Choroid plexus epithelial cell (primary cell): ENCODE results near the gene HPX.

Source experiments
- DNase-seq: peaks from one replicate; pipeline ENCODE4 v3.0.0-alpha.2; 2010; ENCODE audit warnings: low read depth
- H3K4me3 ChIP-seq: 2 replicates; pipeline ENCODE4 v1.5.1; 2011; ENCODE audit warnings: low read depth, mild to moderate bottlenecking, control low read depth, low read length, moderate library complexity
- TF ChIP-seq, protein P1 (sequence below): conservative IDR thresholded peaks from 2 replicates; pipeline ENCODE4 v1.5.1; 2011; ENCODE audit warnings: low read depth, mild to moderate bottlenecking, control low read depth, inconsistent platforms, low read length, moderate library complexity

HPX gene

DNA sequence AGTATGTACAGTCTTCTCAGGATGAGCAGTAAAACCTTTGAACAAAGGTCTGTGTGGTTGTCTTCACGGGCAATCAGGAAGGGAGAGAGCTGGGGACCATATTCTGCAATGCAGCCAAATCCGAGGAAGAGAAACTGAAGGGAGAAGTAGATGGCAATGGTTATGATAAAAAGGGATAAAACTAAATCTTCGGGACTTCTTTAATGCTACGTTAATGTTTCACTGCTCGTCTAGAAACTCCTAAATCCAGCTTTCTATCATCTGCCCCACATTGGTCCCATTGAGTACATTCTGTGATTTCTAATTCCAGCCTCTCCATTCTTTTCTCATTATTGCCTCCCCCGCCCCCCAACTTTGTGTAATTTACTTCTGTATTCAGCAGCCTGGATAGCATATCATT is 42.2 kb upstream of the HPX start:
- TF ChIP-seq, protein P1, sequence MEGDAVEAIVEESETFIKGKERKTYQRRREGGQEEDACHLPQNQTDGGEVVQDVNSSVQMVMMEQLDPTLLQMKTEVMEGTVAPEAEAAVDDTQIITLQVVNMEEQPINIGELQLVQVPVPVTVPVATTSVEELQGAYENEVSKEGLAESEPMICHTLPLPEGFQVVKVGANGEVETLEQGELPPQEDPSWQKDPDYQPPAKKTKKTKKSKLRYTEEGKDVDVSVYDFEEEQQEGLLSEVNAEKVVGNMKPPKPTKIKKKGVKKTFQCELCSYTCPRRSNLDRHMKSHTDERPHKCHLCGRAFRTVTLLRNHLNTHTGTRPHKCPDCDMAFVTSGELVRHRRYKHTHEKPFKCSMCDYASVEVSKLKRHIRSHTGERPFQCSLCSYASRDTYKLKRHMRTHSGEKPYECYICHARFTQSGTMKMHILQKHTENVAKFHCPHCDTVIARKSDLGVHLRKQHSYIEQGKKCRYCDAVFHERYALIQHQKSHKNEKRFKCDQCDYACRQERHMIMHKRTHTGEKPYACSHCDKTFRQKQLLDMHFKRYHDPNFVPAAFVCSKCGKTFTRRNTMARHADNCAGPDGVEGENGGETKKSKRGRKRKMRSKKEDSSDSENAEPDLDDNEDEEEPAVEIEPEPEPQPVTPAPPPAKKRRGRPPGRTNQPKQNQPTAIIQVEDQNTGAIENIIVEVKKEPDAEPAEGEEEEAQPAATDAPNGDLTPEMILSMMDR: no peak
- no peak overlapping the region for H3K4me3 ChIP-seq
- DNase-seq: no peak

DNA sequence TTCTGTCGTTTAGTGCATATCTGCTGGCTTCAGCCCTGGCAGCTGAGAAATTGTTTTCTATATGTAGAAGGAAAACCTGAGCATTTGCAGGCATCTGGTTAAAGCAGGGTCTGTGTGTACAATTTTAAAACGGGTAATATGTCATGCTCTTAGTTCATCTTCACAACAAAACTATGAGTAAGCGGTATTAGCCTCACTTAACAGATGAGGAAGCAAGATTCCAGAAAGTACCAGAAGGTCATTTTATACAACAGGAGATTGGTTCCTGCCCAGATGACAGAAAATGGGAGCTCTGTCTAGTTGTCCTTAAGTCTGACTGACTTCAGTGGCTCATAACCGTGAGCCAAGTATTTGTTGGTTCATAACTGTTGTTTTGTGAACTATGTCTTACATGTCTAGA is 41.7 kb upstream of the HPX start:
- TF ChIP-seq, protein P1: no peak
- DNase-seq: no peak
- peak overlapping the region; percentile 75 for H3K4me3 ChIP-seq

DNA sequence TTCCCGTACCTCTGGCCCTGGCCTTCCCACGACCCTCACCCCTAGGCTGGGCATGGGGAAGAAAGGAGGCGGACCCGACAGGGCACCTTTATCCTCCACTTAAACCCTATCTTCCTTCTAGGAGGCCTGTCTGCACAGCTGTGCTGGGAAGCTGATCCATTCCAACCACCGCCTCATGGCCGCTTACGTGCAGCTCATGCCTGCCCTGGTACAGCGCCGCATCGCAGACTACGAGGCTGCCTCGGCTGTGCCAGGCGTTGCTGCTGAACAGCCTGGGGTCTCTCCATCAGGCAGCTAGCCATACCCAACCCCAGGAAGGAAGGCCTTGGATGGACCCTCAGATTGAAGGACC is 41.1 kb upstream of the HPX start:
- peak; percentile 33 for DNase-seq
- TF ChIP-seq, protein P1: no peak
- peak overlapping the region; percentile 75 for H3K4me3 ChIP-seq

DNA sequence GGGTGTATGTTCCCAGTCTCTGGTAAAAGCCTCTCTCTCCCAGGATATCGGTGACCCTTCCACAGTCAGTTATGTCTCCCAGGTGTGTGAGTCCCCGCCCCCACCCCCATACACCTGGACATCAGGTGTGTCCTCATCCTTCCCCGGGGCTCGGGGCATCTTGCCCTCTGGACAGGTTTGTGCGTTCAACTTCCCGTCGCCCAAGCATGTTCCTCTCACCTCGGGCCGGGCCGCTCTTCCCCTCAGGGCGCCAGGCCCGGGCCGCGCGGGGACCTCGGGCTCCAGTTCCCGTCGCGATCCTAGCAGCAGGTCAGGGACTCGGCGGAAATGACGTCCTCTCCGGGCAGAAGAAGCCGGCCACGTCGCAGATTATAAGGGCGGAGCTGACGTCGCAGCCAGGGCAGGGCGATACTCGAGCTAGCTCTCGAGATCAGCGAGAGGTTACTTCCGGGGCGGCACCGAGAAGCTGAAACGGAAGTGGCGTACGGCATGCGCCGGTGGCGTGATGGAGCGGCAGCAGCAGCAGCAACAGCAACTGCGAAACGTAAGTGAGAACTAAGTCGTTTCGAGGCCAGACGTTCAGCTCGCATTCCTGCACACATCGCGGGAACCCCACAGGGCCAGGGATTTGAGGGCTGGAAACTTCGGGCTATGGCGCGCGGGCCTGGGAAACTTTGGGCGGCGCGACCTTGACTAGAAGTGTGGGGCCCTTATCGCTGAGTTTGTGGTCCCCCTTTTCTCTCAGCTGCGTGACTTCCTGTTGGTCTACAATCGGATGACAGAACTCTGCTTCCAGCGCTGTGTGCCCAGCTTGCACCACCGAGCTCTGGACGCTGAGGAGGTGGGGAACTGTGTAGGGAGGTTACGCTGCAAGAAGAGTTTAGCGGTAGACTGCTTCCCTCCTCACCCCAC is 40.5 kb upstream of the HPX start, which contains the start of the genes ARFIP2 and TIMM10B:
TSS of gene ARFIP2 (minus strand) at position 320 of the 912 bp plus-strand sequence. CDS start 910 bp downstream, outside the sequence.
TSS of gene TIMM10B (plus strand) at position 490 of the 912 bp plus-strand sequence. CDS start at position 506, 16 bp downstream.
- H3K4me3 ChIP-seq: peak within 1 kb of the TSS; percentile 75
- peak; percentile 99 for DNase-seq
- TF ChIP-seq, protein P1: no peak

GRCh38 chr11:6480299-6480914 is 39.6 kb upstream of the HPX start:
- no peak for DNase-seq
- TF ChIP-seq, protein P1: no peak
- H3K4me3 ChIP-seq: peak overlapping the region; percentile 75

GRCh38 chr11:6476571-6476970 is 35.8 kb upstream of the HPX start:
- H3K4me3 ChIP-seq: no peak overlapping the region
- TF ChIP-seq, protein P1: no peak
- no peak for DNase-seq
